CD14-positive monocyte (primary cell): ENCODE measurements around the gene CBLN1. TPM values are rescaled to one million over a fixed set of nuclear protein-coding genes. Genes with fewer than 3 reads are reported as not detected.
A peak's percentile ranks its signal among the peaks of the same experiment; 100 is the strongest.

Experiments
- DNase-seq, 3 donors: peaks; one replicate each; pipeline ENCODE4 v3.0.0-alpha.2; 2011 to 2022
- H2AFZ ChIP-seq: 2 replicates; pipeline ENCODE4 v1.6.0; 2012; ENCODE audit warnings: mild to moderate bottlenecking, low read depth, low read length, inconsistent platforms; ENCODE audit not compliant: insufficient read depth, poor library complexity, severe bottlenecking
- H3K27ac ChIP-seq, 2 donors: 1 replicate in 1 of 2; 2 replicates in 1 of 2; pipeline ENCODE4 v1.5.1; 2012 to 2013; ENCODE audit warnings: low read length in 2 of 2, control low read depth in 1 of 2, inconsistent platforms in 1 of 2, low read depth in 1 of 2, mild to moderate bottlenecking in 1 of 2
- H3K27me3 ChIP-seq, 2 donors: one replicate each; pipeline versions ENCODE4 v1.6.0 to v1.6.1; 2011 to 2013; ENCODE audit warnings: low read length in 2 of 2; ENCODE audit not compliant: control insufficient read depth in 2 of 2, insufficient read depth in 2 of 2
- H3K36me3 ChIP-seq, 2 donors: replicated peaks in 1 of 2; 1 replicate in 1 of 2; 2 replicates in 1 of 2; pipeline versions ENCODE4 v1.5.1 to v1.6.1; 2012 to 2013; ENCODE audit warnings: low read length in 2 of 2, control low read depth in 1 of 2, inconsistent platforms in 1 of 2, mild to moderate bottlenecking in 1 of 2; ENCODE audit not compliant: insufficient read depth in 2 of 2, control insufficient read depth in 1 of 2
- H3K4me1 ChIP-seq, 2 donors: 1 replicate in 1 of 2; 2 replicates in 1 of 2; pipeline versions ENCODE4 v1.5.1 to v1.6.1; 2012 to 2013; ENCODE audit warnings: low read length in 2 of 2, control low read depth in 1 of 2, inconsistent platforms in 1 of 2, mild to moderate bottlenecking in 1 of 2, moderate library complexity in 1 of 2; ENCODE audit not compliant: insufficient read depth in 2 of 2, control insufficient read depth in 1 of 2
- H3K4me2 ChIP-seq: replicated peaks from 2 replicates; pipeline ENCODE3; 2012; ENCODE audit warnings: low read length, moderate library complexity, mild to moderate bottlenecking; ENCODE audit not compliant: poor library complexity, severe bottlenecking; ENCODE audit errors: extremely low read depth
- H3K4me3 ChIP-seq, 3 experiments: fragments of 200-600 bp in 1 of 3; sonication (generic) in 1 of 3; replicated peaks in 1 of 3; 1 replicate in 2 of 3; 2 replicates in 1 of 3; pipeline ENCODE4 v1.5.1; 2011 to 2013; ENCODE audit warnings: low read length in 3 of 3, mild to moderate bottlenecking in 3 of 3, control low read depth in 2 of 3, low read depth in 2 of 3, inconsistent platforms in 1 of 3, moderate library complexity in 1 of 3
- H3K79me2 ChIP-seq: 2 replicates; pipeline ENCODE4 v1.6.0; 2012; ENCODE audit warnings: mild to moderate bottlenecking, control low read depth, inconsistent platforms, low read length, moderate library complexity; ENCODE audit not compliant: insufficient read depth
- H3K9ac ChIP-seq: 2 replicates; pipeline ENCODE4 v1.6.0; 2017; ENCODE audit warnings: low read length, mild to moderate bottlenecking; ENCODE audit not compliant: insufficient read depth, poor library complexity, severe bottlenecking
- H3K9me3 ChIP-seq, 2 donors: replicated peaks in 1 of 2; 1 replicate in 1 of 2; 2 replicates in 1 of 2; pipeline versions ENCODE4 v1.5.1 to v1.6.1; 2012 to 2013; ENCODE audit warnings: low read length in 2 of 2, control low read depth in 1 of 2; ENCODE audit not compliant: control insufficient read depth in 1 of 2, insufficient read depth in 1 of 2
- H4K20me1 ChIP-seq: 2 replicates; pipeline ENCODE4 v1.6.0; 2012; ENCODE audit warnings: mild to moderate bottlenecking, low read length, control low read depth, moderate library complexity; ENCODE audit not compliant: insufficient read depth
- H3K27ac Mint-ChIP-seq, 7 donors: one replicate each; pipeline ENCODE4 v1.8.0; 2020; ENCODE audit warnings: mild to moderate bottlenecking in 7 of 7, mixed read lengths in 7 of 7, moderate library complexity in 6 of 7, inconsistent platforms in 2 of 7
- H3K27me3 Mint-ChIP-seq, 3 donors: one replicate each; pipeline ENCODE4 v1.8.0; 2021 to 2022; ENCODE audit warnings: low read depth in 3 of 3, mild to moderate bottlenecking in 3 of 3, mixed read lengths in 3 of 3, moderate library complexity in 3 of 3, inconsistent platforms in 1 of 3
- H3K36me3 Mint-ChIP-seq, 2 donors: one replicate each; pipeline ENCODE4 v1.8.0; 2020; ENCODE audit warnings: mixed read lengths in 2 of 2, inconsistent platforms in 1 of 2, mild to moderate bottlenecking in 1 of 2
- H3K4me1 Mint-ChIP-seq: one replicate; pipeline ENCODE4 v1.8.0; 2020; ENCODE audit warnings: mild to moderate bottlenecking, mixed read lengths
- H3K4me3 Mint-ChIP-seq, 2 donors: one replicate each; pipeline ENCODE4 v1.8.0; 2020; ENCODE audit warnings: mild to moderate bottlenecking in 2 of 2, mixed read lengths in 2 of 2, moderate library complexity in 1 of 2
- H3K9me3 Mint-ChIP-seq, 7 donors: one replicate each; pipeline ENCODE4 v1.8.0; 2020 to 2022; ENCODE audit warnings: mixed read lengths in 7 of 7, mild to moderate bottlenecking in 6 of 7, moderate library complexity in 6 of 7, inconsistent platforms in 2 of 7
- WGBS: methylation state at CpG from one replicate; pipeline ENCODE4 v1.1.5; 2013; ENCODE audit warnings: missing lambda C conversion rate; ENCODE audit not compliant: insufficient coverage; 5-methylcytosine and 5-hydroxymethylcytosine counted together
- intact Hi-C, 2 donors: fragments of 100-400 bp; cut with micrococcal nuclease; formaldehyde crosslinking; loops; one replicate each; pipeline versions ENCODE4 v1.15.0 to v1.15.1; 2023
- polyA plus RNA-seq, 3 donors: library from polyadenylated mRNA; depleted of rRNA in 1 of 3; unstranded in 2 of 3; stranded (reverse) in 1 of 3; fragments of 300-500 nt in 2 of 3; fragments of >200 nt in 1 of 3; fragmentation: Illumina TruSeq in 2 of 3; gene quantifications; 1 replicate in 2 of 3; 2 replicates in 1 of 3; pipeline ENCODE4 v1.2.3, GENCODE V29; 2012 to 2021
- TF ChIP-seq, protein P1 (sequence below): fragments of 200-600 bp; IDR thresholded peaks from one replicate; pipeline ENCODE4 v1.8.0; 2022; ENCODE audit warnings: antibody characterized with exemption, mild to moderate bottlenecking

The CBLN1 gene
- polyA plus RNA-seq, 3 donors = not detected

DNA sequence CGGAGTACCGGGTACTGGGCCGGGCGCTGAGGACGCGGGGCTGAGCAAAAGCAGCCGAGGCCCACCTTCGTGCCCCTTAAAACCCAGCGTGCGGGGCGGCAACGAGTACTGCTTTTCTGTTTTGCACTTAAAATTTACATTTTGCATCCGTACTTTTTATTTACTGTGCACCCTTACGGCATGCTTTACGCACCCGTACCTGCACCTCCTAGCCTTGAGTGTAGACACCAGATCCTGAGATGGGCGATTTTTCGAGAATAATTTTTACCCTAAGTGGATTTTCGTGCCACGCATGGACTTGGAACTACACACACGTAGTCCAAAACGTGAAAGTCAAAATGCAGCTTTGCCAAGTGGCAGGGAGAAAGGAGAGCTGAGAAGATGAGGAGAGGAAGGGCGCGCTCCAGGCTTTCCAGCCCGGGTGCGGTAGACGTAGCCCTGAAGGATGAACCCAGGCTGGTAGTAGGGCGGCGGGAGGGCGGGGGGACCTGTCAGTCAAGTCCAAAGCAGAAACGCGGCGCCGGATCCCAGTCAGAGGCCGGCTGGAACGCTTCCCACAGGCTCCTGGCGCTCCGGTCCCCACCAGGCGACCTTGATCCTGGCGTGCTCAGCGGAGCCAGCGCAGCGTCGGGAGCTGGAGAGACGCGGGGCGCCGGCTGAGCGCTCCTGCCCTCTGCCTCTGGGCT is 1.2 kb upstream of the CBLN1 start:
- intact Hi-C loops = no loop called here
- 4% methylated on average over 49 of the region's 49 CpGs for WGBS
- Histone ChIP-seq H3K79me2 (no peaks in the 10 kb centered on the region), H4K20me1 (no peaks in the 10 kb centered on the region), H3K4me2 (peak overlapping the region; percentile 55), H3K9ac (no peak overlapping the region), H3K27me3 (peaks cover 76 to 86% of the 10 kb centered on the region in 2 donors), H3K4me3 (no peak overlapping the region), H3K36me3 (no peaks in the 10 kb centered on the region), H3K4me1 (peaks cover 3 to 10% of the 10 kb centered on the region in 2 donors), H3K9me3 (peaks cover 0 to 33% of the 10 kb centered on the region in 2 donors), H2AFZ (peak overlapping the region; percentile 9), H3K27ac (no peak overlapping the region)
- no peak overlapping the region for H3K27ac Mint-ChIP-seq
- H3K4me1 Mint-ChIP-seq = peaks cover 9% of the 10 kb centered on the region
- H3K36me3 Mint-ChIP-seq = peaks cover 0 to 5% of the 10 kb centered on the region in 2 donors
- no peak for DNase-seq
- peaks cover 4 to 33% (median 12%) of the 10 kb centered on the region in 7 donors for H3K9me3 Mint-ChIP-seq
- TF ChIP-seq, protein P1, sequence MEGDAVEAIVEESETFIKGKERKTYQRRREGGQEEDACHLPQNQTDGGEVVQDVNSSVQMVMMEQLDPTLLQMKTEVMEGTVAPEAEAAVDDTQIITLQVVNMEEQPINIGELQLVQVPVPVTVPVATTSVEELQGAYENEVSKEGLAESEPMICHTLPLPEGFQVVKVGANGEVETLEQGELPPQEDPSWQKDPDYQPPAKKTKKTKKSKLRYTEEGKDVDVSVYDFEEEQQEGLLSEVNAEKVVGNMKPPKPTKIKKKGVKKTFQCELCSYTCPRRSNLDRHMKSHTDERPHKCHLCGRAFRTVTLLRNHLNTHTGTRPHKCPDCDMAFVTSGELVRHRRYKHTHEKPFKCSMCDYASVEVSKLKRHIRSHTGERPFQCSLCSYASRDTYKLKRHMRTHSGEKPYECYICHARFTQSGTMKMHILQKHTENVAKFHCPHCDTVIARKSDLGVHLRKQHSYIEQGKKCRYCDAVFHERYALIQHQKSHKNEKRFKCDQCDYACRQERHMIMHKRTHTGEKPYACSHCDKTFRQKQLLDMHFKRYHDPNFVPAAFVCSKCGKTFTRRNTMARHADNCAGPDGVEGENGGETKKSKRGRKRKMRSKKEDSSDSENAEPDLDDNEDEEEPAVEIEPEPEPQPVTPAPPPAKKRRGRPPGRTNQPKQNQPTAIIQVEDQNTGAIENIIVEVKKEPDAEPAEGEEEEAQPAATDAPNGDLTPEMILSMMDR = no peak
- peaks cover 71 to 90% (median 78%) of the 10 kb centered on the region in 3 donors for H3K27me3 Mint-ChIP-seq
- peak overlapping the region; percentile 31 to 83 for H3K4me3 Mint-ChIP-seq

DNA sequence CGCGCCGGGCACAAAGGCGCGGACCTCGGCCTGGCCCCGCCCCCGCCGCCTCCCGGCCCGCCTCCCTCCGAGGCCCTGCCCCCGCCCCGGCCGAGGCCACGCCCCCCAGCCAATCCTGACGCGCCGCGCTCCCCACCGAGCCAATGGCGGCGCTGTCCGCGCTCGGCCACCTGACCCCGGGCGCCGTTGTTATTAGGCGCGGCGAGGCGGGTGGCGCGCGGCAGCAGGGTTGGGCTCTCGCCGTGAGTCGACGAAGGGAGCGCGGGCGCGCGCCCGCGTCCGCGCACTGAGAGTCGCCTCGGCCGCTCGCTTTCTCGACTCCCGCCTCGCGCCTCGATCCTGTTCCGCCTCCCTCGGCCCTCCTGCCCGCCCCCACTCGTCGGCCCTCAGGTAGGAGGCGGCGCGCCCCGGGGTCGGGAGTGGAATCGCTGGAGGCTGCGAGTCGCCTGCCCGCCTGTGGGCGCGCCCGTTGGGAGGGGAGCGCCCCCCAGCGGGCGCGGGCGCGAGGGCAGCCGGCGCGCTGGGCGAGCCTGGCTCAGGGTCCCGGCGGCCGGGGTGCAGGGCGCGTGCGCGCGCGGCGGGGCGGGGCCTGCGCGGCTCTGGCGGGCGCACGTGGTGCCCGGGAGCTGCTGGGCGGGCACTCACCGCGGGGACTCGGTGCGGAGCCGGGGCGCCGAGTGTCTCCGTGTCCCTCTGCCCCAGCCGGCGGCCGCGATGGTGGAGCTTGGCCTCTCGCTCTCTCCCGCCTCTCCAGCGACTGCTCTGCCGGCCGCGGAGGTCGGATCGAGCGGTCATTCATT is 405 bp upstream of the CBLN1 start:
- peaks cover 4 to 37% (median 15%) of the 10 kb centered on the region in 7 donors for H3K9me3 Mint-ChIP-seq
- Histone ChIP-seq H3K79me2 (no peaks in the 10 kb centered on the region), H3K4me2 (peak overlapping the region; percentile 55), H3K36me3 (no peaks in the 10 kb centered on the region), H2AFZ (peak overlapping the region; percentile 9), H4K20me1 (no peaks in the 10 kb centered on the region), H3K27ac (no peak overlapping the region), H3K4me1 (peaks cover 3 to 10% of the 10 kb centered on the region in 2 donors), H3K9me3 (peaks cover 0 to 39% of the 10 kb centered on the region in 2 donors), H3K4me3 (peak overlapping the region in 1 of 3 experiments; percentile 51), H3K9ac (no peak overlapping the region), H3K27me3 (peaks cover 77 to 88% of the 10 kb centered on the region in 2 donors)
- H3K4me1 Mint-ChIP-seq = peaks cover 9% of the 10 kb centered on the region
- under 1% methylated on average over 124 of the region's 124 CpGs for WGBS
- H3K27me3 Mint-ChIP-seq = peaks cover 73 to 93% (median 78%) of the 10 kb centered on the region in 3 donors
- TF ChIP-seq, protein P1 = no peak
- intact Hi-C loops = no loop called here
- peak overlapping the region; percentile 31 to 83 for H3K4me3 Mint-ChIP-seq
- peak; percentile 7 to 34 (median 17) for DNase-seq
- no peak overlapping the region for H3K27ac Mint-ChIP-seq
- peaks cover 0 to 5% of the 10 kb centered on the region in 2 donors for H3K36me3 Mint-ChIP-seq
